PC-9 (cell line): ENCODE results near the gene RGS3. TPM values are rescaled to one million over a fixed set of nuclear protein-coding genes. Genes with fewer than 3 reads are reported as not detected.

ENCODE experiments used
- BruUV-seq: library from RNA; stranded (reverse); fragments of 400-500 nt; replicated peaks from 2 replicates; lab custom pipeline; 2021; lab: Mats Ljungman, UMichigan
- CTCF ChIA-PET: fragments of 300-600 bp; sonication (Branson Sonifier 250); formaldehyde crosslinking; loops from one replicate; lab custom pipeline; 2022; ENCODE audit warnings: antibody characterized with exemption; lab: Charles Lee
- POLR2A ChIA-PET: fragments of 300-600 bp; sonication (Branson Sonifier 250); formaldehyde crosslinking; loops from one replicate; lab custom pipeline; 2022; ENCODE audit warnings: antibody characterized with exemption; ENCODE audit not compliant: unreplicated experiment; lab: Charles Lee
- DNase-seq, 2 experiments: peaks; one replicate each; pipeline versions ENCODE4 v3.0.0 to v3.0.0-alpha.2; 2015 to 2022; ENCODE audit warnings: mixed read lengths in 1 of 2
- H2AFZ ChIP-seq: fragments of 200-600 bp; sonication (generic); 2 replicates; pipeline ENCODE4 v1.8.1; 2017; ENCODE audit warnings: antibody characterized with exemption
- H3F3A ChIP-seq: fragments of 200-600 bp; sonication (generic); 2 replicates; pipeline ENCODE4 v1.8.1; 2017; ENCODE audit warnings: antibody characterized with exemption, mild to moderate bottlenecking, low read depth; ENCODE audit not compliant: insufficient read depth
- H3K27ac ChIP-seq: fragments of 200-600 bp; sonication (generic); 2 replicates; pipeline ENCODE4 v1.6.1; 2016; ENCODE audit warnings: mixed run types
- H3K27me3 ChIP-seq: fragments of 200-600 bp; sonication (generic); 2 replicates; pipeline ENCODE4 v1.6.1; 2016; ENCODE audit warnings: low read depth, mixed run types; ENCODE audit not compliant: insufficient read depth
- H3K36me3 ChIP-seq: fragments of 200-600 bp; sonication (generic); 2 replicates; pipeline ENCODE4 v1.6.1; 2016; ENCODE audit warnings: low read depth, mixed run types
- H3K4me1 ChIP-seq: fragments of 200-600 bp; sonication (generic); replicated peaks from 2 replicates; pipeline ENCODE4 v1.6.1; 2016; ENCODE audit warnings: mixed run types; ENCODE audit not compliant: insufficient read depth
- H3K4me2 ChIP-seq: fragments of 200-600 bp; sonication (generic); 2 replicates; pipeline ENCODE4 v1.6.1; 2017; ENCODE audit warnings: mixed run types
- H3K4me3 ChIP-seq: fragments of 200-600 bp; sonication (generic); 2 replicates; pipeline ENCODE4 v1.6.1; 2016; ENCODE audit warnings: mixed run types
- H3K79me2 ChIP-seq: fragments of 200-600 bp; sonication (generic); 2 replicates; pipeline ENCODE4 v1.6.1; 2017; ENCODE audit warnings: low read depth, mixed run types
- H3K9me2 ChIP-seq: fragments of 200-600 bp; sonication (generic); 2 replicates; pipeline ENCODE4 v1.8.1; 2017; ENCODE audit warnings: mild to moderate bottlenecking; ENCODE audit not compliant: insufficient read depth
- H3K9me3 ChIP-seq: fragments of 200-600 bp; sonication (generic); 2 replicates; pipeline ENCODE4 v1.8.1; 2016; ENCODE audit warnings: low read depth; ENCODE audit not compliant: insufficient read depth
- H4K20me1 ChIP-seq: fragments of 200-600 bp; sonication (generic); 2 replicates; pipeline ENCODE4 v1.8.1; 2017; ENCODE audit not compliant: insufficient read depth
- EZH2 ChIP-seq: fragments of 200-600 bp; sonication (generic); IDR thresholded peaks from 2 replicates; pipeline ENCODE4 v1.8.0; 2017; ENCODE audit warnings: antibody characterized with exemption, low read depth
- intact Hi-C: fragments of 100-400 bp; cut with micrococcal nuclease; formaldehyde crosslinking; loops from one replicate; pipeline ENCODE4 v1.10.0; 2022; ENCODE audit not compliant: unreplicated experiment
- total RNA-seq: library from RNA; stranded (reverse); gene quantifications from 2 replicates; pipeline ENCODE4 v1.2.3, GENCODE V29; 2021
- TF ChIP-seq, protein P1 (sequence below): fragments of 200-600 bp; sonication (generic); conservative IDR thresholded peaks from 2 replicates; pipeline ENCODE4 v1.6.1; 2017; ENCODE audit warnings: mixed run types, antibody characterized with exemption, mild to moderate bottlenecking, moderate library complexity

The RGS3 gene
- total RNA-seq, 1 experiment from 2014 or later = 75.8 TPM

DNA sequence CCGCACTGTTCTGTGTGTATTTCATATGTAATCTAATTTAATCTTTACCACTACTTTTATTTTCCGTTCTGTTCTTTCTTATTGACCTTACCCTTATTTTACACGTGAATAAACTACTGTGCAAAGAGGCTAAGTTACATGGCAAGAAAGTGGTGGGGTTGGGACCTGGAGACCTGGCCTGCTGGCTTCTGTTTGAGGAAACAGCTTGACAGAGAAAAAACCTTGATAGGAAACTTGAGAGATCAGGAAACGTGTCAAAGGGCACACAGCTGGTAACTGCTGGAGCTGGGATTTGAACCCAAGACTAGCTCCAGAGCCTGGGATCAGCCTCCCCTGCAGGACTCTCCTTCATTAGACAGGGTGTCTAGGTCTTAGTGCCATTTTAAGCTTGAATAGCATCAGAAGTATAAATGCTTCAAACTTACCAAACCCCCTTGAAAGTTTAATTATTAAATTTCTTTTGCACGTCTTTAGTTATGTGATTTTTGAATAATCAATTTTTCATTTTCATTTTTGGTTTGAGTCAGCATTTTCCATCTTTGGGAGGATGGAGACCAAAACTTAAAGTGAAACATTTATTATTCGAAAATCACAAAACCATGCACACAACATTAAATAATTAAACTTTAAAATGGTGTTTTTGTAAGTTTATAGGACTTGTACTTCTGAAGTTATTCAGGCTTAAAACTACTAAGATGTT, 129.5 kb downstream of the RGS3 start:
- Histone ChIP-seq H3K4me2 (no peak overlapping the region), H3F3A (no peaks in the 10 kb centered on the region; the same call in 1 of the 2 replicates), H3K9me2 (no peaks in the 10 kb centered on the region), H2AFZ (no peak overlapping the region), H3K4me3 (no peak overlapping the region), H3K9me3 (no peaks in the 10 kb centered on the region), H3K27me3 (no peaks in the 10 kb centered on the region), H3K27ac (no peak overlapping the region), H4K20me1 (no peaks in the 10 kb centered on the region), H3K4me1 (no peaks in the 10 kb centered on the region), H3K79me2 (no peaks in the 10 kb centered on the region), H3K36me3 (no peaks in the 10 kb centered on the region)
- CTCF ChIA-PET = interaction anchor here (0.5 to 2.6 kb wide), 4 partner anchors 62 to 637 kb away, joined by 3 to 59 read pairs (median 4); no protein-coding TSS in a partner anchor
- no TSS peak for BruUV-seq
- no peak for TF ChIP-seq EZH2
- TF ChIP-seq, protein P1, sequence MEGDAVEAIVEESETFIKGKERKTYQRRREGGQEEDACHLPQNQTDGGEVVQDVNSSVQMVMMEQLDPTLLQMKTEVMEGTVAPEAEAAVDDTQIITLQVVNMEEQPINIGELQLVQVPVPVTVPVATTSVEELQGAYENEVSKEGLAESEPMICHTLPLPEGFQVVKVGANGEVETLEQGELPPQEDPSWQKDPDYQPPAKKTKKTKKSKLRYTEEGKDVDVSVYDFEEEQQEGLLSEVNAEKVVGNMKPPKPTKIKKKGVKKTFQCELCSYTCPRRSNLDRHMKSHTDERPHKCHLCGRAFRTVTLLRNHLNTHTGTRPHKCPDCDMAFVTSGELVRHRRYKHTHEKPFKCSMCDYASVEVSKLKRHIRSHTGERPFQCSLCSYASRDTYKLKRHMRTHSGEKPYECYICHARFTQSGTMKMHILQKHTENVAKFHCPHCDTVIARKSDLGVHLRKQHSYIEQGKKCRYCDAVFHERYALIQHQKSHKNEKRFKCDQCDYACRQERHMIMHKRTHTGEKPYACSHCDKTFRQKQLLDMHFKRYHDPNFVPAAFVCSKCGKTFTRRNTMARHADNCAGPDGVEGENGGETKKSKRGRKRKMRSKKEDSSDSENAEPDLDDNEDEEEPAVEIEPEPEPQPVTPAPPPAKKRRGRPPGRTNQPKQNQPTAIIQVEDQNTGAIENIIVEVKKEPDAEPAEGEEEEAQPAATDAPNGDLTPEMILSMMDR = no peak
- POLR2A ChIA-PET = no interaction called here
- intact Hi-C loops = loop anchor here (5.0 kb wide), 1 partner anchor 419 kb away; no protein-coding TSS in a partner anchor
- no peak for DNase-seq

GRCh38 chr9:113593682-113594281, 130.3 kb downstream of the RGS3 start:
- intact Hi-C loops = loop anchor here (5.0 kb wide), 1 partner anchor 419 kb away; no protein-coding TSS in a partner anchor
- CTCF ChIA-PET = interaction anchor here (0.6 to 2.6 kb wide), 3 partner anchors 62 to 668 kb away, joined by 5 to 59 read pairs (median 16); no protein-coding TSS in a partner anchor

More at GRCh38 chr9:113593682-113594281, 130.3 kb downstream of the RGS3 start:
- TF ChIP-seq, protein P1 = no peak
- TF ChIP-seq EZH2 = no peak
- Histone ChIP-seq H3K36me3 (no peaks in the 10 kb centered on the region), H3K9me3 (no peaks in the 10 kb centered on the region), H3K27ac (no peak overlapping the region), H2AFZ (no peak overlapping the region), H3K79me2 (no peaks in the 10 kb centered on the region), H3K27me3 (no peaks in the 10 kb centered on the region), H4K20me1 (no peaks in the 10 kb centered on the region), H3K4me3 (no peak overlapping the region), H3F3A (no peaks in the 10 kb centered on the region; the same call in 1 of the 2 replicates), H3K4me2 (no peak overlapping the region), H3K4me1 (no peaks in the 10 kb centered on the region), H3K9me2 (no peaks in the 10 kb centered on the region)
- no TSS peak for BruUV-seq
- no peak for DNase-seq
- POLR2A ChIA-PET = interaction anchor here (0.6 kb wide), 1 partner anchor 27 kb away, joined by 5 read pairs; no protein-coding TSS in a partner anchor
